ENCODE measurements around the gene ISL1. TPM values are rescaled to one million over a fixed set of nuclear protein-coding genes. Genes with fewer than 3 reads are reported as not detected.

Gene ISL1
- total RNA-seq (not detected in 2 replicates), polyA plus RNA-seq (not detected in 2 replicates), polyA minus RNA-seq (not detected in 2 replicates)
- total RNA-seq (2013), result not detected

DNA sequence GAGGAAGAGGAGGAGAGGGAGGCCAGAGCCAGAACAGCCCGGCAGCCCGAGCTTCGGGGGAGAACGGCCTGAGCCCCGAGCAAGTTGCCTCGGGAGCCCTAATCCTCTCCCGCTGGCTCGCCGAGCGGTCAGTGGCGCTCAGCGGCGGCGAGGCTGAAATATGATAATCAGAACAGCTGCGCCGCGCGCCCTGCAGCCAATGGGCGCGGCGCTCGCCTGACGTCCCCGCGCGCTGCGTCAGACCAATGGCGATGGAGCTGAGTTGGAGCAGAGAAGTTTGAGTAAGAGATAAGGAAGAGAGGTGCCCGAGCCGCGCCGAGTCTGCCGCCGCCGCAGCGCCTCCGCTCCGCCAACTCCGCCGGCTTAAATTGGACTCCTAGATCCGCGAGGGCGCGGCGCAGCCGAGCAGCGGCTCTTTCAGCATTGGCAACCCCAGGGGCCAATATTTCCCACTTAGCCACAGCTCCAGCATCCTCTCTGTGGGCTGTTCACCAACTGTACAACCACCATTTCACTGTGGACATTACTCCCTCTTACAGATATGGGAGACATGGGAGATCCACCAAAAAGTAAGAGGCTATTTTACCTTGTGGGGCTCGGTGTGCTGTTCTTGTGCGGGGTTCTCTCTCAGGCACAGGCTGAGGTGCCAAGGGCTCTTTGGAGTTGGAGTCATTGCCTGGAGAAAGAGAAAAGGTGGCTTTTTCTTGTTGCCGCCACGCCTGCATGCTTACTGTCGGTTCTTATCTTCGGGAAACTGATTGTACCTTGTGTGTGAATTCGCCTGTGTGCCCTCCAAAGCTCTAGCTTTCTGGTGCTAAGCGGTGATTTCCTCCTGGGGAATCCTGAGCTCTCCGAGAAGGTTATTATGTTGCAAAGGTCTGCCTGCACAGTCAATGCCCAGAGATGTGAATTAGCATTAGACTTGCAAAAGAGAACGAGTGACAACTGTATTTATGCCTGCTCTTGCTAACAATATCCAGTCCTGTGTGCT lies at the start of gene ISL1:
Gene ISL1 (plus strand): TSS at position 318 of the 991 bp plus-strand sequence. CDS start 224 bp downstream, at position 542.
- H3K4me3 Mint-ChIP-seq, result no peak within 1 kb of the TSS

More for the DNA sequence above, at the start of gene ISL1:
- H3K27ac Mint-ChIP-seq, result no peak within 1 kb of the TSS
- H3K4me1 Mint-ChIP-seq, result no peaks in the 10 kb centered on the region
- ATAC-seq (ENCODE audit: low read depth) (no peak), DNase-seq (no peak)
- Histone ChIP-seq H3K9me3 (ENCODE audit: control extremely low read depth in 1 of 3, control insufficient read depth in 2 of 3, insufficient read depth in 1 of 3, low read length in 2 of 3) (peaks cover 0 to 22% (median 0%) of the 10 kb centered on the region in 3 donors), H2AFZ (ENCODE audit: insufficient read depth, low read depth, low read length, poor library complexity, severe bottlenecking) (no peak within 1 kb of the TSS), H3K4me1 (ENCODE audit: control insufficient read depth in 2 of 2, insufficient read depth in 2 of 2, low read length in 2 of 2) (no peaks in the 10 kb centered on the region), H3K9ac (ENCODE audit: low read length) (no peak within 1 kb of the TSS), H3K4me3 (ENCODE audit: control extremely low read depth in 1 of 5, extremely low read depth in 1 of 5, insufficient read depth in 1 of 5, low read depth in 2 of 5, low read length in 4 of 5) (no peak within 1 kb of the TSS), H3K27me3 (replicated peaks in 1 of 4; ENCODE audit: control extremely low read depth in 1 of 4, control insufficient read depth in 3 of 4, insufficient read depth in 4 of 4, low read length in 3 of 4) (peaks cover 0 to 53% (median 44%) of the 10 kb centered on the region in 4 experiments), H3K27ac (ENCODE audit: low read length in 2 of 2) (no peak within 1 kb of the TSS), H3K4me2 (replicated peaks; ENCODE audit: low read depth, low read length, poor library complexity, severe bottlenecking) (no peak within 1 kb of the TSS), H3K36me3 (replicated peaks in 1 of 2; ENCODE audit: control extremely low read depth in 1 of 2, control insufficient read depth in 1 of 2, extremely low read depth in 1 of 2, insufficient read depth in 2 of 2, low read length in 1 of 2) (no peaks in the 10 kb centered on the region), H3K79me2 (ENCODE audit: control insufficient read depth, insufficient read depth, low read length) (no peaks in the 10 kb centered on the region), H4K20me1 (ENCODE audit: control insufficient read depth, insufficient read depth, low read length, poor library complexity, severe bottlenecking) (no peaks in the 10 kb centered on the region)
- no peaks in the 10 kb centered on the region for H3K9me3 Mint-ChIP-seq (ENCODE audit: insufficient read depth)
- ChIA-PET CTCF (no interaction called here), POLR2A (no interaction called here)
- H3K27me3 Mint-ChIP-seq, result peaks cover 83% of the 10 kb centered on the region
- WGBS (ENCODE audit: insufficient coverage), result 9% methylated on average over 56 of the region's 57 CpGs
- intact Hi-C loops (cut with micrococcal nuclease), result no loop called here
- TF ChIP-seq, protein P1, sequence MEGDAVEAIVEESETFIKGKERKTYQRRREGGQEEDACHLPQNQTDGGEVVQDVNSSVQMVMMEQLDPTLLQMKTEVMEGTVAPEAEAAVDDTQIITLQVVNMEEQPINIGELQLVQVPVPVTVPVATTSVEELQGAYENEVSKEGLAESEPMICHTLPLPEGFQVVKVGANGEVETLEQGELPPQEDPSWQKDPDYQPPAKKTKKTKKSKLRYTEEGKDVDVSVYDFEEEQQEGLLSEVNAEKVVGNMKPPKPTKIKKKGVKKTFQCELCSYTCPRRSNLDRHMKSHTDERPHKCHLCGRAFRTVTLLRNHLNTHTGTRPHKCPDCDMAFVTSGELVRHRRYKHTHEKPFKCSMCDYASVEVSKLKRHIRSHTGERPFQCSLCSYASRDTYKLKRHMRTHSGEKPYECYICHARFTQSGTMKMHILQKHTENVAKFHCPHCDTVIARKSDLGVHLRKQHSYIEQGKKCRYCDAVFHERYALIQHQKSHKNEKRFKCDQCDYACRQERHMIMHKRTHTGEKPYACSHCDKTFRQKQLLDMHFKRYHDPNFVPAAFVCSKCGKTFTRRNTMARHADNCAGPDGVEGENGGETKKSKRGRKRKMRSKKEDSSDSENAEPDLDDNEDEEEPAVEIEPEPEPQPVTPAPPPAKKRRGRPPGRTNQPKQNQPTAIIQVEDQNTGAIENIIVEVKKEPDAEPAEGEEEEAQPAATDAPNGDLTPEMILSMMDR (IDR thresholded peaks at IDR 0.05), result no peak
- TF ChIP-seq EZH2 (IDR thresholded peaks at IDR 0.05; ENCODE audit: borderline replicate concordance, insufficient read depth, low read depth, low read length, poor library complexity, severe bottlenecking), result no peak
